ENCODE data around the gene PDLIM3. TPM values are rescaled to one million over a fixed set of nuclear protein-coding genes. Genes with fewer than 3 reads are reported as not detected.

PDLIM3 gene
- total and polyA plus RNA-seq, 2 experiments from 2014 or later, result 10.0 to 29.3 TPM

- no peaks in the 10 kb centered on the region for H3K9me2 ChIP-seq (replicated peaks; ENCODE audit: insufficient read depth)
- no peaks in the 10 kb centered on the region for H4K20me1 ChIP-seq (ENCODE audit: insufficient read depth, poor library complexity, severe bottlenecking)
- no peak overlapping the region for H3K27ac ChIP-seq
- H3K36me3 ChIP-seq (replicated peaks; ENCODE audit: insufficient read depth, low read depth), result no peaks in the 10 kb centered on the region
- no peaks in the 10 kb centered on the region for H3K9me3 ChIP-seq (ENCODE audit: low read depth)
- H3K4me1 ChIP-seq (ENCODE audit: insufficient read depth), result no peaks in the 10 kb centered on the region
- H3K4me3 ChIP-seq, result no peak overlapping the region
- WGBS (ENCODE audit: low lambda C conversion rate, missing lambda C conversion rate), result no CpG with 5 or more reads among the region's 2 CpGs
- H2AFZ ChIP-seq, result no peak overlapping the region
- H3K79me2 ChIP-seq, result no peaks in the 10 kb centered on the region
- no peak for TF ChIP-seq CTCF (IDR thresholded peaks at IDR 0.05; ENCODE audit: poor library complexity)
- no peak for TF ChIP-seq EZH2 (IDR thresholded peaks at IDR 0.05; ENCODE audit: borderline replicate concordance)
- TF ChIP-seq EZH2phosphoT487 (IDR thresholded peaks at IDR 0.05; ENCODE audit: low read depth, severe bottlenecking, unreplicated experiment), result no peak
- H3K27me3 ChIP-seq, result no peaks in the 10 kb centered on the region
- no peak overlapping the region for H3K4me2 ChIP-seq
- DNase-seq (ENCODE audit: low spot score), result no peak
Observed at GRCh38 chr4:185522451-185522850, 12.9 kb downstream of the PDLIM3 start.

- Histone ChIP-seq H3K4me3 (no peak overlapping the region), H3K4me1 (ENCODE audit: insufficient read depth) (no peaks in the 10 kb centered on the region), H4K20me1 (ENCODE audit: insufficient read depth, poor library complexity, severe bottlenecking) (no peaks in the 10 kb centered on the region), H3K79me2 (no peaks in the 10 kb centered on the region), H3K9me3 (ENCODE audit: low read depth) (no peaks in the 10 kb centered on the region), H2AFZ (no peak overlapping the region), H3K4me2 (no peak overlapping the region), H3K27ac (no peak overlapping the region), H3K27me3 (no peaks in the 10 kb centered on the region), H3K9me2 (replicated peaks; ENCODE audit: insufficient read depth) (no peaks in the 10 kb centered on the region), H3K36me3 (replicated peaks; ENCODE audit: insufficient read depth, low read depth) (no peaks in the 10 kb centered on the region)
- no peak for TF ChIP-seq CTCF (IDR thresholded peaks at IDR 0.05; ENCODE audit: poor library complexity)
- TF ChIP-seq EZH2phosphoT487 (IDR thresholded peaks at IDR 0.05; ENCODE audit: low read depth, severe bottlenecking, unreplicated experiment), result no peak
- TF ChIP-seq EZH2 (IDR thresholded peaks at IDR 0.05; ENCODE audit: borderline replicate concordance), result no peak
- DNase-seq (ENCODE audit: low spot score), result peak; percentile 36
- WGBS (ENCODE audit: low lambda C conversion rate, missing lambda C conversion rate), result 51% methylated on average over 4 of the region's 4 CpGs
Observed at GRCh38 chr4:185520119-185520518, 15.2 kb downstream of the PDLIM3 start.

- TF ChIP-seq EZH2 (IDR thresholded peaks at IDR 0.05; ENCODE audit: borderline replicate concordance) (no peak), CTCF (IDR thresholded peaks at IDR 0.05; ENCODE audit: poor library complexity) (no peak), EZH2phosphoT487 (IDR thresholded peaks at IDR 0.05; ENCODE audit: low read depth, severe bottlenecking, unreplicated experiment) (no peak)
- Histone ChIP-seq H3K9me3 (ENCODE audit: low read depth) (no peaks in the 10 kb centered on the region), H3K4me2 (no peak overlapping the region), H2AFZ (no peak overlapping the region), H3K27ac (no peak overlapping the region), H3K79me2 (no peaks in the 10 kb centered on the region), H4K20me1 (ENCODE audit: insufficient read depth, poor library complexity, severe bottlenecking) (no peaks in the 10 kb centered on the region), H3K4me3 (no peak overlapping the region), H3K9me2 (replicated peaks; ENCODE audit: insufficient read depth) (no peaks in the 10 kb centered on the region), H3K36me3 (replicated peaks; ENCODE audit: insufficient read depth, low read depth) (no peaks in the 10 kb centered on the region), H3K4me1 (ENCODE audit: insufficient read depth) (no peaks in the 10 kb centered on the region), H3K27me3 (no peaks in the 10 kb centered on the region)
- WGBS (ENCODE audit: low lambda C conversion rate, missing lambda C conversion rate), result 73% methylated on average over 1 of the region's 1 CpG
- no peak for DNase-seq (ENCODE audit: low spot score)
Observed at GRCh38 chr4:185518494-185518893, 16.8 kb downstream of the PDLIM3 start.

- no peaks in the 10 kb centered on the region for H4K20me1 ChIP-seq (ENCODE audit: insufficient read depth, poor library complexity, severe bottlenecking)
- TF ChIP-seq CTCF (IDR thresholded peaks at IDR 0.05; ENCODE audit: poor library complexity) (no peak), EZH2 (IDR thresholded peaks at IDR 0.05; ENCODE audit: borderline replicate concordance) (no peak), EZH2phosphoT487 (IDR thresholded peaks at IDR 0.05; ENCODE audit: low read depth, severe bottlenecking, unreplicated experiment) (no peak)
- H3K4me3 ChIP-seq, result no peak overlapping the region
- no peaks in the 10 kb centered on the region for H3K4me1 ChIP-seq (ENCODE audit: insufficient read depth)
- DNase-seq (ENCODE audit: low spot score), result no peak
- H3K27ac ChIP-seq, result no peak overlapping the region
- no peaks in the 10 kb centered on the region for H3K79me2 ChIP-seq
- no peaks in the 10 kb centered on the region for H3K9me2 ChIP-seq (replicated peaks; ENCODE audit: insufficient read depth)
- no peaks in the 10 kb centered on the region for H3K9me3 ChIP-seq (ENCODE audit: low read depth)
- H3K4me2 ChIP-seq, result no peak overlapping the region
- no peaks in the 10 kb centered on the region for H3K27me3 ChIP-seq
- H3K36me3 ChIP-seq (replicated peaks; ENCODE audit: insufficient read depth, low read depth), result no peaks in the 10 kb centered on the region
- no peak overlapping the region for H2AFZ ChIP-seq
Observed at GRCh38 chr4:185518069-185518468, 17.2 kb downstream of the PDLIM3 start.

Measured in hepatocyte (in vitro differentiated cells).